T follicular helper cell (primary cell): ENCODE results near the gene PLPP7.
A peak's percentile ranks its signal among the peaks of the same experiment; 100 is the strongest.
"Not testable (repeated sequence)": the region's sequence is repeated elsewhere in the genome, so short reads cannot be mapped to it uniquely, and the experiment has no call there.

ENCODE experiments used
- DNase-seq: peaks from one replicate; pipeline ENCODE4 v3.0.0-alpha.2; 2020; ENCODE audit warnings: low read depth

Gene PLPP7

GRCh38 chr9:131330814-131331600 lies 41.5 kb downstream of the PLPP7 start:
- no peak for DNase-seq

DNA sequence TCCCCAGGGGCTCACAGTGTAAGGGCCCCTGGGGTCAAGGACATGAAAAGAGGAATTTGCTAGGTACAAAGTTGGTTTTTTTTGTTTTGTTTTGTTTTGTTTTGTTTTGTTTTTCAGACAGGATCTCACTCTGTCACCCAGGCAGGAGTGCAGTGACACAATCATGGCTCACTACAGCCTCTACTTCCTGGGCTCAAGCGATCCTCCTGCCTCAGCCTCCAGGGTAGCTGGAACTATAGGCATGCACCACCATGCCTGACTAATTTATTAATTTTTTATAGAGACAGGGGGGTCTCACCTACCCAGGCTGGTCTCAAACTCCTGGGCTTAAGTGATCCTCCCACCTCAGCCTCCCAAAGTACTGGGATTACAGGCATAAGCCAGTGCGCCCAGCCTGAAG lies 42.5 kb downstream of the PLPP7 start:
- not testable (repeated sequence) for DNase-seq

GRCh38 chr9:131333771-131334628 lies 44.5 kb downstream of the PLPP7 start:
- DNase-seq = no peak

DNA sequence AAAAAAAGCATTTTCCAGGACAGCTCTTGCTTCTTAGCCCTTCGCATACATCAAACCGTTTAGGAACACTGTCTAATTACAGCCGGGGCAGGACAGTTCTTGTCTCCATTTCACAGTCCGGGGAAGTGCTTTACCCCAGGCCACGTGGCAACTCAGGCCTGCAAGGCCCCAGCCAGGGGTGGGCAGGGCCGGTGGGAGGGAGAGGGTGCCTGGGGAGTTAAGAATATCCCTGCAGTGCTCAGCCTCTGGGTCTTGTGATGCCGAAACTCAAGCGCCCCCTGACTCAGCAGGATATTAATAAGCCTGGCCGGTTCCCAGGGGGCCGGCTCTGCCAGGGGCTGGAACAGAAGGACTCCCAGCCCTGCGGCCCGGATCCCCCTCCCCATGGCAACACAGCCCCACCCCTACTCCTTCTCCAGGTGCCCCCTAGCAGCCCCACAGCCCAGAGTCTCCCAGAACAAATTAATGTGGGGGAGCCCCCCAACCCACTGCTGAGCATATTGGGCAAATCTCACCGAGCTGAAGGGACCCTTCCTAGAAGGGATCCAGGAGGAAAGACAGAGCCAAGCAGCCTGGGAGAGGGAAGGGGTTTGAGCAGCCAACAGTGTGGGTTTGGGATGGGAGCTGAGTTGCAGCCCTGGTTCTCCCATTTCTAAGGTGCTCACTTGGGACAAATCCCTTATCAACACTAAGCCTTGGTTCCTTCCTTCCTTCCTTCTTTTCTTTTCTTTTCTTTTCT lies 45.3 kb downstream of the PLPP7 start:
- DNase-seq = no peak

- DNase-seq = no peak
These were observed 45.8 kb downstream of the PLPP7 start for GRCh38 chr9:131335368-131335755.

DNA sequence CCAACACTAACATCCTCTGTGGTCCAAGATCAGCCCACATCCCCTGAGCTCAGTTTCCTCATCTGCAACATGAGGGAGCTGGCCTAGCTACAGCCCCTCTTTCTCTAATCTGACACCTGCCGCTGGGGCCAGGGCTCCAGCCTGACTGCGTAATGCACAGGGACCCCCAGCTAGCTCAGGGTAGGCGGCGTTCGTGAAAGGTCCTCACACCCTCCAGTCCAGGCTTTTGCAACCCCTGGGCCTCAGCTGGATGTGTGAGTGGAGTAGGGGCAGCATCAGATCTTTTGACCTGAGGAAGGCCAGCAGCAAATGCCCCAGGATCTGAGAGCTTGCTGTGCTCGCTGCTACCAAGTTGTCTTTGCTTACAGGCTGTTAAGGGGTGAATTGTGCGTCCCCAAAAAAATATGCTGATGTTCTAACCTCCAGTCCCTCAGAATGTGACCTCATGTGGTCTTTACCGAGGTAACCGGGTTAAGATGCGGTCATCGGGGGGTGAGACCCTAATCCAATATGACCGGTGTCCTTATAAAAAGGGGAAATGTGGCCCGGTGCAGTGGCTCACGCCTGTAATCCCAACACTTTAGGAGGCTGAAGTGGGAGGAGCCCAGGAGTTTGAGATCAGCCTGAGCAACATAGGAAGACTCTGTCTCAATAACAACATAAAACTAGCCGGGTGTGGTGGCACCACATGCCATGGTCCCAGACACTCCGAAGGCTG lies 47.8 kb downstream of the PLPP7 start:
- no peak for DNase-seq

GRCh38 chr9:131339212-131339611 lies 49.7 kb downstream of the PLPP7 start:
- not testable (repeated sequence) for DNase-seq

- DNase-seq = not testable (repeated sequence)
These were observed 55.5 kb downstream of the PLPP7 start for GRCh38 chr9:131344931-131345535.

- no peak for DNase-seq
These were observed 57.0 kb downstream of the PLPP7 start for GRCh38 chr9:131346559-131346958.

- DNase-seq = no peak
These were observed 58.0 kb downstream of the PLPP7 start for GRCh38 chr9:131347376-131348020.

- DNase-seq = no peak
These were observed 59.4 kb downstream of the PLPP7 start for GRCh38 chr9:131348631-131349521.

DNA sequence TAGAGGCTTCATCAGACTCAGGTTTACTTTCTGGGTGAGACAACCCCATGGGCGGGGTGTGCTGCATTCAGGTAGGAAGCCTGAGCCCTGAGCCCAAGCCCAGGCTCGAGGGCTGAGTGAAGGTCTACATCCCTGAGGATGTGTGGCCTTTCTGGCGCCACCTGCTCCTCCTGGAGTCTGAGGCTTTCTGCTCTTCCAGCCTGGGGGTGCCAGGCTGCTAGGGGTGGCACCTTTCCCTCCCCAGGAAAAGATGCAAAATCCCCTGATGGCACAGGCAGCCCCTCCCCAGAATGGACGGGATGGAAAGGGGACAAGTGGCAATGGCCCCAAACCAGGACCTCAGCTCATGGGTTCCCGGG lies 60.0 kb downstream of the PLPP7 start:
- no peak for DNase-seq

DNA sequence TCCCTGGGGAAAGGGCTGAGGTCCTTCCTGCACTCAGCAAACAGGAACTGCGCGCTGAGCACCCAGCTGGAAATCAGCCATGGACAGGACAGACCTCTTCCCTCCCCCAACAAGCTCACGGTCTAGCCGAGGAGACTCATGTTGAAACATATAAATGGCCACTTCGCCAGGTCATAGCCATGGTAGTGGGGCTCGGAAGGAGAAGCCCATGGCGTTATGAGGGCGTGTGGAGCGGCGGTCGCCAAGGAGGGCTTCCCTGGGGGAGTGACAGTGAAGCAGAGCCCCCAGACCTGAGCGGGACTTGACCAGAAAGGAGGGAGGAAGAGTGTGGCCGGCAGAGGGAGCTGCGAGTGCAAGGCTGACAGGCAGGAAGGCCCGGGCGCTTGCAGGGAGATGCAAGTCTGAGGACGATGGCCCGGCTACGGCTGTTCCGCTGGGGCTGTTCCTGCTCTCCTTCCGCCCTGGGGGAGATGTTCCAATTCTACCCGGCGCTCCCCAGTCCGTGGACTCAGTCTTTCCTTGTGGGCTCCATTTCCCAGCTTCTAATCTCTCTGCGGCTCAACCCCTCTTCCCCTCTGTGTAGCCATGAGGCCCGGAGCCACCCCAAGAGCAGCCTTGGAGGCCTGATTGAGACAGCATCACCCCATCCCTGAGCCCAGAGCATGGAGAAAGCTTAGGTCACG lies 60.5 kb downstream of the PLPP7 start:
- peak; percentile 77 for DNase-seq

DNA sequence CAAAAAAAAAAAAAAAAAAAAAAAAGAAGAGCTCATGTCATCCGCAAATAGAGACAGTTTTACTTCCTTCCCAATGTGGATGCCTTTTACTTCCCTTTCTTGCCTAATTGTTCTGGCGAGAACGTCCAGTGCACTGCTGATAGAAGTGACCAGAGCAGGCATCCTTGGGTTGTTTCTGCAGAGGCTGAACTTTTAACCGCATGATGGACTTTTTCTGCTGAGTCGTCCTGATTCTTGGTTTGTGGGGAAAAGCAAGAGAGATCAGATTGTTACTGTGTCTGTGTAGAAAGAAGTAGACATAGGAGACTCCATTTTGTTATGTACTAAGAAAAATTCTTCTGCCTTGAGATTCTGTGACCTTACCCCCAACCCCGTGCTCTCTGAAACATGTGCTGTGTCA lies 67.0 kb downstream of the PLPP7 start:
- not testable (repeated sequence) for DNase-seq

GRCh38 chr9:131358556-131358955 lies 69.0 kb downstream of the PLPP7 start:
- no peak for DNase-seq
